ENCODE results near the gene PCBP3.

DNA sequence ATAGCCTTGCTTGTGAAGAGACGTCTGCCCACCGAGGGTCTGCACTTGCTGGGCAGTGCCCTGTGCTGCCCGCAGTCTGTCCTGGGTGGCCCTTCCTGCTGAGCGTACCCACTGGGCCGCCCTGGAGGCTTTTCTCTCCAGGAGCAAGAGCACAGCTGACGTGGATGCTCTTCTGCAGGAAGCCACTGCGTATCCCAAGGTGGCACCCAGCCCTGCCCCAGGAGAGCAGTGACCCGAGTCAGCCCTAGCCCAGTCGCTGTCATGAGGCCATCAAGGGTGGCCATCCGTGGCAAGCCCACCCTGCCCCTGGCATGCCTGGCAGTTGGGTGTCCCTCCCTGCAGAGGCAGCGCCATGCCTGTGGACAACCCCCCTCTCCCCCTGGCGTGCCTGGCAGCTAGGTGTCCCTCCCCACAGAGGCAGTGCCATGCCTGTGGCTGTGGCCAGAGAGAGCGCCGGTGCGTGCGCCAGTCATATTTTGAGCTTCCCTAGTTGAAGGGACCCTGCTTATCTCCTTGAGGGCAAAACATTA lies 286.8 kb downstream of the PCBP3 start:
- TF ChIP-seq, protein P1, sequence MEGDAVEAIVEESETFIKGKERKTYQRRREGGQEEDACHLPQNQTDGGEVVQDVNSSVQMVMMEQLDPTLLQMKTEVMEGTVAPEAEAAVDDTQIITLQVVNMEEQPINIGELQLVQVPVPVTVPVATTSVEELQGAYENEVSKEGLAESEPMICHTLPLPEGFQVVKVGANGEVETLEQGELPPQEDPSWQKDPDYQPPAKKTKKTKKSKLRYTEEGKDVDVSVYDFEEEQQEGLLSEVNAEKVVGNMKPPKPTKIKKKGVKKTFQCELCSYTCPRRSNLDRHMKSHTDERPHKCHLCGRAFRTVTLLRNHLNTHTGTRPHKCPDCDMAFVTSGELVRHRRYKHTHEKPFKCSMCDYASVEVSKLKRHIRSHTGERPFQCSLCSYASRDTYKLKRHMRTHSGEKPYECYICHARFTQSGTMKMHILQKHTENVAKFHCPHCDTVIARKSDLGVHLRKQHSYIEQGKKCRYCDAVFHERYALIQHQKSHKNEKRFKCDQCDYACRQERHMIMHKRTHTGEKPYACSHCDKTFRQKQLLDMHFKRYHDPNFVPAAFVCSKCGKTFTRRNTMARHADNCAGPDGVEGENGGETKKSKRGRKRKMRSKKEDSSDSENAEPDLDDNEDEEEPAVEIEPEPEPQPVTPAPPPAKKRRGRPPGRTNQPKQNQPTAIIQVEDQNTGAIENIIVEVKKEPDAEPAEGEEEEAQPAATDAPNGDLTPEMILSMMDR (IDR thresholded peaks at IDR 0.05), result no peak
- no peak for TF ChIP-seq POLR2A (IDR thresholded peaks at IDR 0.05)

All from lower leg skin (tissue), 3 donors.